ENCODE measurements around the gene RPTOR.
"Not testable (repeated sequence)": the region's sequence is repeated elsewhere in the genome, so short reads cannot be mapped to it uniquely, and the experiment has no call there.

RPTOR gene

DNA sequence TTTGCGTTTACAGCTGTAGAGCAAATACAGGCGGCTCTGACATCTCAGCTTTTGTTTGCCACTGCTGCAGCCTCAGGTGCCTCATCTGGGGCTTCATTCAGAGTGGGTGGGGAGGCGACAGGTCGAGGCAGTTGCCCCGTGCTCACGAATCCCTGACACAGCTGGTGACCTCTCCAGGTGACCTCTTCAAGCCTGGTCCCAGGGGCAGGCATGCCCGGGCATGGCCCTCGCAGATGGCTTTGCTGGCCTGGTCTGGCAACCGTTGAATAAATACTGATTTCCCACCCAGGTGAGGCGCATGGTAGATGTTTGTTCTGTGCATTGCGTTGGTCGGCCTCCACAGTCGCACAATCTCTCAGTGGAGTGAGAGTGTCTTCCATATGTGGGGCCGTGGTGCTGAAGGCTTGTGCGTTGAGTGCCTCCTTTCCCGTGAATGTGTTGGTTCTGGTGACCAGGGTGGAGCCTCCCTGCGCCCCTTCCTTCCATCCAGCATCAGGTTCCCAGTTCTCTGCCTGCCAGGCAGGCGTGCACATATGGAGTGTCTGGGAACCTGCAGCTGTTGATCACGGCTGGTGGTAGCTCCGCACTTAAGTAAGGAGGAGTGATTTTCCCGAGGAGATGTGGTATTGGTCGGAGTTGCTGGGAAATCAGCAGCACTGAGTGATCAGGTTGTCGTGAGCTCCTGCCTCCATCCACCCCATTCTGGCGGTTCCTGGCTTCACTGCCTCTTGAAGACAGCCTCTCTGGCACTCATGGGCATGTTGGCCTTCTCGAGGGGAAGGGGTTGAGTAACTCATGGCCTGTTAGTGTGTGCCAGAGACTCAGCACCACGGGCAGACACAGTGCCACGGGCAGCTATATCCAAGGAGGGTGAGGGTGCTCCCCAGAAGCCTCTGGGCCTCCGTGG lies 149.7 kb downstream of the RPTOR start:
- DNase-seq (ENCODE audit: low read depth) = no peak

DNA sequence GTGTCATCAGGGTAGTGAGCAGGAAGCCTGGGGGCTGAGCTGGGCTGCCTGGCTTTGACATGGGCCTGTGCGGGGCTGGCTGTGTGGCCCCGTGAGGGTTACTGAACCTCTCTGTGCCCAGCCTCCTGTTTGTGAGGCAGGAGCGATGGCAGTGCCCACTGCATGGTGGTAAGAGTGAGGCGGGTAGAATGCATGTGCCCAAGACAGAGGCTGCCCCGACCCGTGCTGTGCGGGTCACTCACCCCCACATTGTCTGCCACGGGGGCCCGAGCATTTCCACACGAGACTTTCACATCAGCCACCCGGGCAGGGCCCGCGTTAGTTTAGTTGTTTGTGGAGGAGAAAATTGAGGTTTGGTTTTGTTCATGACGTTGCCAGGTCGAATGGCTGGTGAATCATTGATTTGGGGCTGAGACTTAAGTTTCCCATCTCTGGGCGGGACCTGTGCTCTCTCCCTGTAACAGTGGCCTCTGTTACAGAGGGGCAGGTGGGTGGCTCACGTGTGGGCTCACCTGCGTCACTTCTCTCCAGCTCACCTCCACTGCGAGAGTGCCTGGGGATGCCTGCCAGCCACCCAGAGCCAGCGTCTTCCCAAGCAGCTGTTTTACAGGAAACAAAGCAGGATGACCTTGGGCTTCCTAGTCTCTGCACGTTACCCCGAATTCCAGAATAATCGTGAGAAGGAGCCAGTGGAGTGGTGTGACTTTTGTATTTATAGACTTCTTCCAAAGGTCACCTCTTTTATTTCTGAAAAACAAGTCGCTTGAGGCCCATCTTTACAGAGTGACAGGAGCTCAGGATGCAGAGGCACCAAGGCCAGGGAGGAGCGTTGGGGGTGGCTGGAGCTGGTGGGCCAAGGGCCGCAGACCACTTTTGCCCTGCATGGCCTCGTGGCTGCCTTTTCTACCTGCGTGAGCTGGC lies 150.6 kb downstream of the RPTOR start:
- no peak for DNase-seq (ENCODE audit: low read depth)

DNA sequence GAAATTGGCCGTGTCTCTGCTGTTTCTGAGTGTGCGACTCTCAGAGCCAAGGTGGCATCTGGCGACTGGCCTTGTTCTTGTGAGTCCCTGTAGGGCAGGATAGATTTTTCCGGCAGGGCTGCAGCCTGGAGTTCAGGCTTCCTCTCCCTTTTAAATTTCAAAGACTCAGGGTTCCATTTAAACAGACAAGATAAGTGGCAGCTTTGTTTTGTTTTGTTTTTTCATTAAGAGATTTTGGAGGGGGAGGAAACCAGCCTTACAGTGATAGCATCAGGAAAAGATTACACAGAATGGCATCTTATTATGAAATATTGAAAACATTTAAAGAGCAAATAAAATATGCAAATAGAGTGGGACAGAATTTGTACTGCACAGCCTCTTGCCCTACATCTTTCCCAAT lies 151.3 kb downstream of the RPTOR start:
- no peak for DNase-seq (ENCODE audit: low read depth)

DNA sequence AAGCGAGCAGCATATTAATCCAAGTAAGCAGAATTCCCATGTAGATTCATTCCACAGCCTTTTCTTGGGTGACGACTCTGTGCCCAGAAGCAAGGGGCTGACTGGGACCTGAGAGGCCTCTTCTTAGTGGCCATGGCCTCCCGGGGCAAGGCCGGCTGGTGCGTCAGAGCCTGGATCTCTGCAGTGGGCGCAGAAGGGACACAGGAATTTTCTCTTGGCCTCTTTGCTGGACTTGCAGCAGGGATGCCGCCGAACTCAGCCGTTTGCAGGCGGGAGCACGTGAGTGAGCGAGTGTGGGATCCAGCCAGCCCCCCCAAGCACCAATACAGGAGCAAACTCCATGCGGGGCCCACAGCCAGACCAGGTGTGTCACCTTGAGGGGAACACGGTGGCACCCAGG lies 151.8 kb downstream of the RPTOR start:
- no peak for DNase-seq (ENCODE audit: low read depth)

DNA sequence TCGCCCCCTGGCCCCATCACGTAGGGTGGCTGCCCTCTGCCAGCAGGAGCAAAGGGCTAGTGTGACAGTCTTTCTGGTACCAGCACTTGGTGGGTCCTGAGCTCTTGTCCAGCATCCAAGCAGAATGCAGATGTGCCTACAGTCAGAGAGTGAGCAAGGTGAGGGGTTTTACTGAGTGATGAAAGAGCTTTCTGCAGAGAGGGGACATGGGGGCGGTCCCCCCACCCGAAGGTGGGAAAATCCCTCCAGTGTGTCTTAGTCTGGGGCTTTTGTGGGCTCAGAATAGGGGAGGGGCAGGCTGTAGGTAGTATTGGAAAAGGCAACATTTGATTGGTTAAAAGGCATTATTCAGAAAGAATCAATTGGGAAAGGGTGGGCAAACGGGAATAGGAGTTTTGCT lies 152.3 kb downstream of the RPTOR start:
- DNase-seq (ENCODE audit: low read depth) = no peak

DNA sequence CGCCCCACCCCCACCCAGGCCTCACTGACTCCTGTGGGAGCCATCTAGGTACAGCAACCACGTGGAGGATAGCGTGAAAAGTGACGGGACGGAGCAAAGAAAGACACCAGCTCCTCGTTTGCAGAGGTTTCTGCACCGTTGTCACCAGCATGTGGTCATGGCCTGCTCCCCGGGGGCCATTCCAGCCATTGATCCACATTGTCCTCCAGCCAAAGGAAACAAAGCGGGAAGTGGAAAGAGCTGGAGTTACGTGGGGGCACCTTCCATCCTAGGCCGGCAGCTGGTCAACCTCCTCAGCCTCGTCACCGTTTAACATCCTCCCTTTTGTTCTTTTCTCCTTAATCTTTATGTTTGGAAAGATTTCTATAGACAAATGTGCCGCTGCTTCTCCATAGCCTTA lies 153.7 kb downstream of the RPTOR start:
- DNase-seq (ENCODE audit: low read depth) = no peak

DNA sequence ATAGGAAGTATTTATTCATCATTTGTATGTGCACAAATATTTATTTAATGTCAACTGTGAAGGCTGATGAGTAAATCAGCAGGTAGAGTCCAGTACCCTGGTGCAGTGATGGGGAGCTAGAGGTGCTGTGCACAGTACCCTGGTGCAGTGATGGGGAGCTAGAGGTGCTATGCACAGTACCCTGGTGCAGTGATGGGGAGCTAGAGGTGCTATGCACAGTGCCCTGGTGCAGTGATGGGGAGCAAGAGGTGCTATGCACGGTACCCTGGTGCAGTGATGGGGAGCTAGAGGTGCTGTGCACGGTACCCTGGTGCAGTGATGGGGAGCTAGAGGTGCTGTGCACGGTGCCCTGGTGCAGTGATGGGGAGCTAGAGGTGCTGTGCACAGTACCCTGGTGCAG lies 154.6 kb downstream of the RPTOR start:
- DNase-seq (ENCODE audit: low read depth) = not testable (repeated sequence)

DNA sequence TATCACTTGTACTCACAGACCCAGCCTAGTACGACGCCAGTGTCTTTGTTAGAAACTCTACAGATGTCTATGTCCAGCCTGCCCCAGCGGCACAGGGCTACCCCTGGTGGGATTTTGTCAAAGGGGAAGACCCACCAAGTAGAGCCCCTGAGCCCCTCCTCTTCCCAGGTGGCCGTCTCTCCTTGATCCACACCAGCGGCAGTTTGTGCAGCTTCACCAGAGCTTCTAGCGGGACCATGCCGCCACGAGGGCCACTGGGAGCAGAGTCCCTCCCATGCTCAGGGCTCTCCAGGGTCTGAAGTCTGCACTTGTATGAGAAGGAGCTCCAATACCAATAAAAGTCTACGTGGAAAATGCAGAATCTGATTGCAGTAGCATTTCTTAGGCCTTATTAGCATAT lies 157.1 kb downstream of the RPTOR start:
- no peak for DNase-seq (ENCODE audit: low read depth)

DNA sequence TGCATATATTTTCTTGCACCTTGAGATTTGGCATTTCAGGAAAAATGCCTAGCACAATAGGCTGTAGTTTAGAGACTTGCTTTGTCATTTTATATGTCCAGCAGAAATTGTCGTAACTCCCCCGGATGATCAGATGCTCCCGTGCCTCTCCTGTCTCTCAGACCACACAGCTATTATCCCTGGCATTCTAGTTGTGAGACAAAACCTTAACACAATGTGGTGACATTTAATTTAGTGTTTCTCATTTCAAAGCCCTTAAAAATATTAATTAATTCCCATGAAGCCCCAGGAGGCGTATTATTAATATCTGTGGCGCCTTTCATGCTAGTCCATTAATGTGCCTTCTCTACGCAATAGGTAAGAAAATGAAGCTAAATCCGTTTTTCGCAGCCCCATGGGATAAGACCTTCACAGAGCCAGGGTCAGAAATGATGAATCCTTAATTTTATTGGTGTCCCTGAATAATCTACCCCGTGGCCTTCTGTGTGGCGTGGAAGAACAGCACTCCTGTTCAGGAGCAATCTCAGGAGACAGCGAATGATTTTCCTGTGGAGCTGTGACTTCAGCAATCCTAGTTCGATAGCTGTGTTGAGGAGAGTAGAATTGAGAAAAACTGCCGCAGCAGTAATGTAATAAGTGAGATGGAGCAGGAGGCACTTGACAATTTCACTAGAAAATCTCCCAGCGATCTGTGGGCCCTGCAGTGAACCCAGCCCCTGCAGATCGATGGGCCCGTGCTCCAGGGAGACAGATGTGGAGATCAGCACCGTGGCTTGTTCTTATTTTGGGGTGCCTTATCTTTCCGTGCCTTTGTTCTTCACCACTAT lies 157.9 kb downstream of the RPTOR start:
- no peak for DNase-seq (ENCODE audit: low read depth)

DNA sequence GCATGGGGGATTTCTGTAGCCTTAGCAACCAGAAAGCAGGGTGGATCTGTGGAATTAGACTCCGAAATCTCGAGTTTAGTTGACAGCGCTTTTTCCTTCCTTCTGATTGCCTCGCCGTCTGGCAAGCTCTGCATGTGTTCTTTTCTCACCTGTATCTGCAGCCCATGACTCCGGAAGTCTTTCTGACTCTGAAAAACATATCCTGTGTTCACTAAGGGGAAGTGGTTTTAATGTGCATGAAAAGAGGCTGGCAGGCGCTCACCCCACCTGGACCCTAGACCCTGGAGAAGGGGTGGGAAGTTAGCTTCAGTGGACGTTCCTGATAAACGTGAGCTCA lies 158.5 kb downstream of the RPTOR start:
- DNase-seq (ENCODE audit: low read depth) = no peak

DNA sequence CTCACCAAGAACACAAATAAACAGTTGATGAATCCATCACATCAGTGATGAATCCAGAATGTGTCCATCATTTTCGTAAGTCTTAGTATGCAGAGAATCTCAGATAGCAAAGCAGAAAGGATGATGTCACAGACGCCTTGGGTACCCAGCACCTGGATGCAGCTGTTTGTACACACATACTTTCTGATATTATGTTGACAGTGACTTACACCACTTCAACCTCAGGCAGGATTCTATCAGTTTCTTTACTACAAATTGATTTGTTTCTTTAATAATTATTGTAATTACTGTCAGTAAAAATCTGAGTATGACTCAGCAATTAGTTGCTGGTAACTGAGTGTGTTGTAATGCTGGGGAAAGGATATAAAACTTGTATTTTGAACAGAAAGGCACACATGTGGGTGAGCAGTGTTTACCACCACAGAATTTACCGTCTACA lies 159.8 kb downstream of the RPTOR start:
- DNase-seq (ENCODE audit: low read depth) = no peak

DNA sequence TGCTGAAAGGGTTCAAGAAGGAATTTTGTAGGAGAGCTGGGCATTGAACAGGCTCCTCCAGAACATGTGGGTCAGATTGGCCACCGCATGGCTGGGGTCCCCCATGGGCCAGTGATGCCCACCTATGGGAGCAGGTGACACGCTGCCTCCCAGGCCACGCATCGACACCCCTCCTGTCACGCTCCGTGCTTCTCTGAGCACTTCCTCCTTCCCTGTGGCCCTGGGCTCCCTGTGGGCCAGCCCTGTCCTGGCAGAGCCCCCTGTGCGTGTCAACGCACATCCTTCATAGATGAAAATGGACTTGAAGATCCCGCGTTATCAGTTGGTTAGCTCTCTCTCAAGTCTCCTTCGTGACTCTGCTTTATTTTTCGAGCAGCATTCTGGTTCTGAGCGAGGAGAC lies 160.3 kb downstream of the RPTOR start:
- no peak for DNase-seq (ENCODE audit: low read depth)

DNA sequence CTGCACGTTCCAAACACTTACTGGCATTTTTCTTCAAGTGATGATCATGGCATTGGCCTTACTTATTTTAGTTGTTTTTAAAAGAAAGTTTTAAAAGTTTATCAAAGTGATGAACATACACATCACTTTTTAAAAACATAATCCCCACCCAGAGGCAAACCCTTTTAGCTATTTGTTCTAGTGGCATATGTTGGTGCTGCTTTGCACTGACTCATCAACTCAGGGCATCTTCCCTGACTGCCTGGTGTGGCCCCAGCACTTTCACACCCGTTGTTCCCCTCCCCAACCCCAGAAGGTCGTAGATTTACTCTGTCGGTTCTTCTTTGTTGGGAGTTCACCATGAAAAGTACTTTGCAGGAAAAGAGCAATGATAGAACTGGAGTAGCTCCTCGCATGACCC lies 161.3 kb downstream of the RPTOR start:
- DNase-seq (ENCODE audit: low read depth) = no peak

DNA sequence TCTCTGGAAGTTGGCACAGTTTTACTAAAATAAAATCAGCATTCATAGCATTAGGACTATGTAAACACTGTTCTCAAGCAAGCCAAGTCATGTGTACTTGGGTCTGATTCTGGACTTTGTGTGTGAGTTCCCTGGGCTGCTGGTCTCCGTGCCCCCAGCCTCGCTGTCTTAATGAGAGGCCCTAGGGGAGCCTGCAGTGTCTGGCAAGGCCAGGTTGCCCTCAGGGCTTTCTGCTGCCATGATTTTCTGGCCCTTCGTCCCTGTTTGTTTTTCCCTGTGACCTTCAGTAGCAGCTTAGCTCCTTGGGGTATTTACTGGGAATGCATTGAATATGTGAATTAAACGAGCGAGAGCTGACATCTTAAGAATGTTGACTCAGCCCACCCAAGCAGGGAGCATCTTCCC lies 161.8 kb downstream of the RPTOR start:
- DNase-seq (ENCODE audit: low read depth) = no peak

DNA sequence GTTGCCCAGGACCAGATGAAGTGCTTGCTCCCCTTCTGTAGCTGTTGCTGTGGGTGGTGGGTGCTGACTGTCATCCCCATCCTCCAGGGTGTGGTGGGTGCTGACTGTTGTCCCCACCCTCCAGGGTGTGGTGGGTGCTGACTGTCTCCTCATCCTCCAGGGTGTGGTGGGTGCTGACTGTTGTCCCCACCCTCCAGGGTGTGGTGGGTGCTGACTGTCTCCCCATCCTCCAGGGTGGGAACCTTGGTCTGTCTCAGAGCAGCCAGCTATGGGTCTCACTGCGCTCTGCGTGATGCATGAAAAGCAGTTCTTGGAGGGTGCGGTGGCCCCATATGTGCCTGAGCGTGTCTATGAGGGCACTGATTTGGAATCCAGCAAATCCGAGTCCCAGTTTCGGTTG lies 163.8 kb downstream of the RPTOR start:
- DNase-seq (ENCODE audit: low read depth) = no peak

DNA sequence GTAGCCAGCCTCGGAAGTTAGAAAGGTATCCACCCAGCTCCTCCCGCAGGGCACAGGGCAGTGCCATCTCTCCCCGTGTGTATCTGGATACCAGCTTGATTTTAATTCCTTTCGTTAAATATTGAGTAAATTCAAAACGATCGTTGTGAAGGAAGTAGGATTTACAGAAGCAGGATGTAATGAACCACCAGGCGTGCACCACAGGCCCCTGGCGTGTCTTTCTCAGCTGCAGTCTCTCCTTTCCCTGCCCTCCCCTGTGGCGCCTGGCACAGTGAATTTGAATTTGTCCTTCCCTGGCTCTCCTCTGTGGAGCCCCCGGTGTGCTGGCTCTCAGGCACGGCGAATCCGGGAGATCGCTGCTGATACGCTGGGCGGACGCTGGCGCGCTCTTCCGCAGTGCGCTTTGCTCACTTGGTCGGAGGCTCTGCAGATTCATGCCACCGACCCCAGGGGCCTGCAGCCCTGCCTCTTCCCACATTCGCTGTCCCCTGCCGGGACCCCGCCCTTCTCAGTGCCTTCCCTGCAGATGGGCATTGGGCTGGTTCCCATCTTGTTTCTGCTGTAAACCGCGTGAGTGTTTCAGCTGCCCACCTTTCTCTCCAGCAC lies 164.6 kb downstream of the RPTOR start:
- no peak for DNase-seq (ENCODE audit: low read depth)

DNA sequence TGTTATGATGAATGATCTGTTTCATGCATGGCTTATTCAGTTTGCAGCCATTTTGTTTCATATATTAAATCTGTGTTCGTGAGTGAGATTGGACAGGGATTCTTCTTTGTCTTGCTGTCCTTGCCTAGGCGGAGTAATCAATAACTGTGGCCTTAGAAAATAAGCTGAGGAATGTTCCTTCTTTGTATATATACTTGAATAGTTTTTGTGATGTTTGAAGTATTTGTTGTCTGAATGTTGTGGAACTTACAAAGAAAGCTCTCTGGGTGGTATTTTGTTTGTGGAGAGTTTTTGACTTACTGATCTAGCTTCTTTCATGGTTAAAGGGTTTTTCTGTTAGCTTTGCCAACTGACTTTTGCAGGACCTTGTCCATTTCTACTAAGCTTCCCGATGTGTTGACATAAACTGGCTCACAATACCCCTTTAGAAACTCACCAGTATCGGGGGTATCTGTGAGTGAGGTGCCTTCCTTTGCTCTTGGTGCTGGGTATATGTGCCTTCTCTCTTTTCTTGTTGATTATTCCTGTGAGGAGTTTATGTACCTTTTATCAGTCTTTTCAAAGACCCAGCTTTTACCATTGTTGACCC lies 166.2 kb downstream of the RPTOR start:
- no peak for DNase-seq (ENCODE audit: low read depth)

DNA sequence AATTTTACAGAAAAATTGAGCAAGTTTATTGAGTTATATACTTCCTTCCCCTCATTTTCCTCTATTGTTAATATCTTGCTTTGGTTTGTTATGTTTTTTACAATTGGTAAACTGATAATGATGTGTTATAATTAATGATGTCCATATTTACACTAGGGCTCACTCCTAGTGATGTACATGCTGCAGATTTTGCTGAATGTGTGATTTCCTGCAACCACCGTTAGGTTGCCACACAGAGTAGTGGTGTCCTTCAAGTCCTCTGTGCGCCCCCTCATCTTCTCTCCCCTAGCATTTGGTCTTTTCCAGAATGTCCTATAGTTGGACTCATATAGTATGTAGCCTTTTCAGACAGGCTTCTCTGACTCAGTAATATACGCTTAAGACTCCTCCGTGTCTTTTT lies 167.5 kb downstream of the RPTOR start:
- DNase-seq (ENCODE audit: low read depth) = no peak

DNA sequence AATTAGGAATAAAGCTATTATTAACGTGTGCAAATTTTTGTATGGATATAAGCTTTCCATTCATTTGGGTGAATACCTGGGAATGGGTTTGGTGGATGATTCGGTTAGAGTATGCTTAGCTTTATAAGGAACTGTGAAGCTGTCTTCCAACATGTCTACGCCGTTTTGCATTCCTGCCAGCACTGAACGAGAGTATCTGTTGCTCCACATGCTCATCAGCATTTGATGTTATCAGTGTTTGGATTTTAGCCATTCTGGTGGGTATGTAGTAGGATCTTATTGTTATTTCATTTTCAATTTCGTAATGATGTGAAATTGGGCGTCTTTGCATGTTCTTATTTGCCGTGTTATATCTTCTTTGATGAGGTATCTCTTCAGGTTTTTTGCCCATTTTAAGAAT lies 168.0 kb downstream of the RPTOR start:
- no peak for DNase-seq (ENCODE audit: low read depth)

DNA sequence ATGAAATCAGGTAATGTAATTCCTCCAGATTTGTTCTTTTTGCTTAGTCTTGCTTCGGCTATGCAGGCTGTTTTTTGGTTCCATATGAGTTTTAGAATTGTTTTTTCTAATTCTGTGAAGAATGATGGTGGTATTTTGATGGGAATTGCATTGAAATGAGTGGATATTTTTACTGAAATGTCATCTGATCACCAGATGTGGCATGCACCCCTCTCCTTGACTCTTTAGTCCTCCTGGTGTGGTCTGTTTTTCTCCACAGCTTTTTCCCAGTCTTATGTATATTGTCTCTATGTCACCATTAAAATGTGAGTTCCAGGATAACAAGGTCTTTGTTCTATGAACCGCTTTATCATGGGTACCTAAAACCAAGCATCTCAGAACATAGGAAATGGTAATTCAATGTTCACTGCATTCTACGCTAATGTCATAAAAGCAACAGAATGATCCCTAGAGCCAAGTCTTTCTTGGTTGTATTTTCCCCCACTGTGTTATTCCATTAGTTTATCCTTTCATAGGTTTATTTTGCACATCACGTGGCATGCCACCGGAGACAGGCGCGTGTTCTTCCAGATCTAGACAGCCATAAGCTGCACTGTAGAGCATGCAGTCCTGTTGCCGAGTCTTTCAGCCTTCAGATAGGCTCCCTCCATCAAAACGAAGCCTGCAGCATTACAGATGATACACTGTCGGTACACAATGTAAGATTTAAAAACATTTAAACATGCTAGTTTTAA lies 172.5 kb downstream of the RPTOR start:
- DNase-seq (ENCODE audit: low read depth) = no peak

DNA sequence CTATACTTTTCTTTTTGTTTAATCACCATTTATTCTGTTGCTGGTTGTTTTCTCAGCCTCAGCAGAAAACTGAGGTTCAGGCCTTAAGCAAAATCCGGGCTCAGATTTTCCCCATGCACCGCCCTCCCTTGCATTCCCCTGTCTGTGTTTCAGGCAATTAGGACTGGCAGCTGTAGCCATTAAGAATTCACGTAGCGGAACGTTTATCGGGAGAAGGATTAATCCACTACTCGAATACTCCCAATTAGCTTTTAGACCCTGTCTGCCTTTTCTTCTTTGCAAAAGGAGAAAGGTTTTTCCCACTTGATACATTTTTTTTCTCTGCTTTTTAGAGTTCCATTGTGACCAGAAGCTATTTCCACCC lies 173.1 kb downstream of the RPTOR start:
- DNase-seq (ENCODE audit: low read depth) = no peak
